CD14-positive monocyte (primary cell): ENCODE results near the gene MAP3K7CL. TPM values are rescaled to one million over a fixed set of nuclear protein-coding genes. Genes with fewer than 3 reads are reported as not detected.
A peak's percentile ranks its signal among the peaks of the same experiment; 100 is the strongest.

ENCODE experiments used
- DNase-seq, 3 donors: peaks; one replicate each; pipeline ENCODE4 v3.0.0-alpha.2; 2011 to 2022
- H2AFZ ChIP-seq: 2 replicates; pipeline ENCODE4 v1.6.0; 2012; ENCODE audit warnings: mild to moderate bottlenecking, low read depth, low read length, inconsistent platforms; ENCODE audit not compliant: insufficient read depth, poor library complexity, severe bottlenecking
- H3K27ac ChIP-seq, 2 donors: 1 replicate in 1 of 2; 2 replicates in 1 of 2; pipeline ENCODE4 v1.5.1; 2012 to 2013; ENCODE audit warnings: low read length in 2 of 2, control low read depth in 1 of 2, inconsistent platforms in 1 of 2, low read depth in 1 of 2, mild to moderate bottlenecking in 1 of 2
- H3K27me3 ChIP-seq, 2 donors: one replicate each; pipeline versions ENCODE4 v1.6.0 to v1.6.1; 2011 to 2013; ENCODE audit warnings: low read length in 2 of 2; ENCODE audit not compliant: control insufficient read depth in 2 of 2, insufficient read depth in 2 of 2
- H3K36me3 ChIP-seq, 2 donors: replicated peaks in 1 of 2; 1 replicate in 1 of 2; 2 replicates in 1 of 2; pipeline versions ENCODE4 v1.5.1 to v1.6.1; 2012 to 2013; ENCODE audit warnings: low read length in 2 of 2, control low read depth in 1 of 2, inconsistent platforms in 1 of 2, mild to moderate bottlenecking in 1 of 2; ENCODE audit not compliant: insufficient read depth in 2 of 2, control insufficient read depth in 1 of 2
- H3K4me1 ChIP-seq, 2 donors: 1 replicate in 1 of 2; 2 replicates in 1 of 2; pipeline versions ENCODE4 v1.5.1 to v1.6.1; 2012 to 2013; ENCODE audit warnings: low read length in 2 of 2, control low read depth in 1 of 2, inconsistent platforms in 1 of 2, mild to moderate bottlenecking in 1 of 2, moderate library complexity in 1 of 2; ENCODE audit not compliant: insufficient read depth in 2 of 2, control insufficient read depth in 1 of 2
- H3K4me2 ChIP-seq: replicated peaks from 2 replicates; pipeline ENCODE3; 2012; ENCODE audit warnings: low read length, moderate library complexity, mild to moderate bottlenecking; ENCODE audit not compliant: poor library complexity, severe bottlenecking; ENCODE audit errors: extremely low read depth
- H3K4me3 ChIP-seq, 3 experiments: fragments of 200-600 bp in 1 of 3; sonication (generic) in 1 of 3; replicated peaks in 1 of 3; 1 replicate in 2 of 3; 2 replicates in 1 of 3; pipeline ENCODE4 v1.5.1; 2011 to 2013; ENCODE audit warnings: low read length in 3 of 3, mild to moderate bottlenecking in 3 of 3, control low read depth in 2 of 3, low read depth in 2 of 3, inconsistent platforms in 1 of 3, moderate library complexity in 1 of 3
- H3K79me2 ChIP-seq: 2 replicates; pipeline ENCODE4 v1.6.0; 2012; ENCODE audit warnings: mild to moderate bottlenecking, control low read depth, inconsistent platforms, low read length, moderate library complexity; ENCODE audit not compliant: insufficient read depth
- H3K9ac ChIP-seq: 2 replicates; pipeline ENCODE4 v1.6.0; 2017; ENCODE audit warnings: low read length, mild to moderate bottlenecking; ENCODE audit not compliant: insufficient read depth, poor library complexity, severe bottlenecking
- H3K9me3 ChIP-seq, 2 donors: replicated peaks in 1 of 2; 1 replicate in 1 of 2; 2 replicates in 1 of 2; pipeline versions ENCODE4 v1.5.1 to v1.6.1; 2012 to 2013; ENCODE audit warnings: low read length in 2 of 2, control low read depth in 1 of 2; ENCODE audit not compliant: control insufficient read depth in 1 of 2, insufficient read depth in 1 of 2
- H4K20me1 ChIP-seq: 2 replicates; pipeline ENCODE4 v1.6.0; 2012; ENCODE audit warnings: mild to moderate bottlenecking, low read length, control low read depth, moderate library complexity; ENCODE audit not compliant: insufficient read depth
- H3K27ac Mint-ChIP-seq, 7 donors: one replicate each; pipeline ENCODE4 v1.8.0; 2020; ENCODE audit warnings: mild to moderate bottlenecking in 7 of 7, mixed read lengths in 7 of 7, moderate library complexity in 6 of 7, inconsistent platforms in 2 of 7
- H3K27me3 Mint-ChIP-seq, 3 donors: one replicate each; pipeline ENCODE4 v1.8.0; 2021 to 2022; ENCODE audit warnings: low read depth in 3 of 3, mild to moderate bottlenecking in 3 of 3, mixed read lengths in 3 of 3, moderate library complexity in 3 of 3, inconsistent platforms in 1 of 3
- H3K36me3 Mint-ChIP-seq, 2 donors: one replicate each; pipeline ENCODE4 v1.8.0; 2020; ENCODE audit warnings: mixed read lengths in 2 of 2, inconsistent platforms in 1 of 2, mild to moderate bottlenecking in 1 of 2
- H3K4me1 Mint-ChIP-seq: one replicate; pipeline ENCODE4 v1.8.0; 2020; ENCODE audit warnings: mild to moderate bottlenecking, mixed read lengths
- H3K4me3 Mint-ChIP-seq, 2 donors: one replicate each; pipeline ENCODE4 v1.8.0; 2020; ENCODE audit warnings: mild to moderate bottlenecking in 2 of 2, mixed read lengths in 2 of 2, moderate library complexity in 1 of 2
- H3K9me3 Mint-ChIP-seq, 7 donors: one replicate each; pipeline ENCODE4 v1.8.0; 2020 to 2022; ENCODE audit warnings: mixed read lengths in 7 of 7, mild to moderate bottlenecking in 6 of 7, moderate library complexity in 6 of 7, inconsistent platforms in 2 of 7
- CTCF ChIP-seq: fragments of 200-600 bp; IDR thresholded peaks from one replicate; pipeline ENCODE4 v1.8.0; 2022; ENCODE audit warnings: antibody characterized with exemption, mild to moderate bottlenecking
- WGBS: methylation state at CpG from one replicate; pipeline ENCODE4 v1.1.5; 2013; ENCODE audit warnings: missing lambda C conversion rate; ENCODE audit not compliant: insufficient coverage; 5-methylcytosine and 5-hydroxymethylcytosine counted together
- intact Hi-C, 2 donors: fragments of 100-400 bp; cut with micrococcal nuclease; formaldehyde crosslinking; loops; one replicate each; pipeline versions ENCODE4 v1.15.0 to v1.15.1; 2023
- polyA plus RNA-seq, 3 donors: library from polyadenylated mRNA; depleted of rRNA in 1 of 3; unstranded in 2 of 3; stranded (reverse) in 1 of 3; fragments of 300-500 nt in 2 of 3; fragments of >200 nt in 1 of 3; fragmentation: Illumina TruSeq in 2 of 3; gene quantifications; 1 replicate in 2 of 3; 2 replicates in 1 of 3; pipeline ENCODE4 v1.2.3, GENCODE V29; 2012 to 2021

Gene MAP3K7CL
- polyA plus RNA-seq, 3 donors, result 14.6 to 15.8 (median 15.7) TPM

GRCh38 chr21:29193072-29193471 lies 62.6 kb downstream of the MAP3K7CL start:
- TF ChIP-seq CTCF, result no peak
- peak overlapping the region; percentile 48 to 62 for H3K4me3 Mint-ChIP-seq
- intact Hi-C loops, result no loop called here

GRCh38 chr21:29193901-29194300 lies 63.5 kb downstream of the MAP3K7CL start:
- Mint-ChIP-seq H3K4me1 (peaks cover 78% of the 10 kb centered on the region), H3K4me3 (peak overlapping the region; percentile 35 to 62), H3K27ac (peak overlapping the region in 5 of 7 donors; percentile 31 to 99 (median 87)), H3K36me3 (peaks cover 7 to 11% of the 10 kb centered on the region in 2 donors), H3K27me3 (no peaks in the 10 kb centered on the region), H3K9me3 (peaks cover 3 to 7% (median 6%) of the 10 kb centered on the region in 7 donors)
- Histone ChIP-seq H3K27me3 (no peaks in the 10 kb centered on the region), H3K4me2 (peak overlapping the region; percentile 68), H2AFZ (no peak overlapping the region), H3K9me3 (peaks cover 3 to 8% of the 10 kb centered on the region in 2 donors), H3K9ac (no peak overlapping the region), H3K79me2 (no peaks in the 10 kb centered on the region), H3K4me1 (peaks cover 76 to 82% of the 10 kb centered on the region in 2 donors), H3K4me3 (peak overlapping the region; percentile 3 to 62 (median 5)), H3K36me3 (no peaks in the 10 kb centered on the region), H4K20me1 (no peaks in the 10 kb centered on the region), H3K27ac (peak overlapping the region in 1 of 2 donors; percentile 100)
- no peak for TF ChIP-seq CTCF
- WGBS, result 95% methylated on average over 3 of the region's 6 CpGs
- DNase-seq, result no peak
- intact Hi-C loops, result no loop called here

More at GRCh38 chr21:29193072-29193471, 62.6 kb downstream of the MAP3K7CL start:
- Histone ChIP-seq H3K27me3 (no peaks in the 10 kb centered on the region), H3K79me2 (no peaks in the 10 kb centered on the region), H3K27ac (peak overlapping the region in 1 of 2 donors; percentile 100), H3K4me2 (peak overlapping the region; percentile 37), H3K9ac (no peak overlapping the region), H3K4me3 (peak overlapping the region in 2 of 3 experiments; percentile 10 to 62), H3K36me3 (no peaks in the 10 kb centered on the region), H4K20me1 (no peaks in the 10 kb centered on the region), H3K9me3 (peaks cover 0 to 5% of the 10 kb centered on the region in 2 donors), H2AFZ (peak overlapping the region; percentile 14), H3K4me1 (peaks cover 77 to 85% of the 10 kb centered on the region in 2 donors)
- DNase-seq, result peak in 1 of 3 donors; percentile 36
- peaks cover 81% of the 10 kb centered on the region for H3K4me1 Mint-ChIP-seq
- WGBS, result 55% methylated on average over 8 of the region's 10 CpGs
- H3K27me3 Mint-ChIP-seq, result no peaks in the 10 kb centered on the region
- H3K36me3 Mint-ChIP-seq, result peaks cover 6 to 9% of the 10 kb centered on the region in 2 donors
- peaks cover 0 to 6% (median 2%) of the 10 kb centered on the region in 7 donors for H3K9me3 Mint-ChIP-seq
- H3K27ac Mint-ChIP-seq, result peak overlapping the region; percentile 77 to 99 (median 83)
